ENCODE measurements around the gene CDKN3.

DNA sequence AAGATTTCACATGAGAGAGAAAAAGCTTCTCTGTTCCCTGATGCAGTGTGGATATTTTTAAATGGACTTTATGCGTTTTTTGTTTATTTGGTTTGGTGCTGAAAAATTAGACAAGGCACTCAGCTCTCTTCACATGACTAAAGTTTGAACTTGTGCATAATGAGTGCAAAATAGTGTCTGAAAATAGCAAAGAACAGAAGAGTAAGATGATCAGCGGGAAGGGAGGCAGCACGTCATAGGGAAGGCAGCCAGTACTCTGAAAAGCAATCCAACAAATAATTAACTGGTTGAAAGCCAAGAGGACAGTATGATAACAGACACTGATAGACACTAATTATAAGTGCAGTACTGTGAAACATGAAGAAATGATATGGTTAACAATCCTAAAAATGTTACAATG is 46.6 kb upstream of the CDKN3 start:
- TF ChIP-seq, protein P1, sequence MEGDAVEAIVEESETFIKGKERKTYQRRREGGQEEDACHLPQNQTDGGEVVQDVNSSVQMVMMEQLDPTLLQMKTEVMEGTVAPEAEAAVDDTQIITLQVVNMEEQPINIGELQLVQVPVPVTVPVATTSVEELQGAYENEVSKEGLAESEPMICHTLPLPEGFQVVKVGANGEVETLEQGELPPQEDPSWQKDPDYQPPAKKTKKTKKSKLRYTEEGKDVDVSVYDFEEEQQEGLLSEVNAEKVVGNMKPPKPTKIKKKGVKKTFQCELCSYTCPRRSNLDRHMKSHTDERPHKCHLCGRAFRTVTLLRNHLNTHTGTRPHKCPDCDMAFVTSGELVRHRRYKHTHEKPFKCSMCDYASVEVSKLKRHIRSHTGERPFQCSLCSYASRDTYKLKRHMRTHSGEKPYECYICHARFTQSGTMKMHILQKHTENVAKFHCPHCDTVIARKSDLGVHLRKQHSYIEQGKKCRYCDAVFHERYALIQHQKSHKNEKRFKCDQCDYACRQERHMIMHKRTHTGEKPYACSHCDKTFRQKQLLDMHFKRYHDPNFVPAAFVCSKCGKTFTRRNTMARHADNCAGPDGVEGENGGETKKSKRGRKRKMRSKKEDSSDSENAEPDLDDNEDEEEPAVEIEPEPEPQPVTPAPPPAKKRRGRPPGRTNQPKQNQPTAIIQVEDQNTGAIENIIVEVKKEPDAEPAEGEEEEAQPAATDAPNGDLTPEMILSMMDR (IDR thresholded peaks at IDR 0.05) = no peak
- peak; percentile 43 for TF ChIP-seq POLR2AphosphoS5 (IDR thresholded peaks at IDR 0.05)
